PC-3 (cell line): Measurements from ENCODE around the gene FMNL1.

Experiments used
- EZH2phosphoT487 ChIP-seq: fragments of 300-600 bp; sonication (generic); IDR thresholded peaks from 2 replicates; pipeline ENCODE4 v1.6.1; 2018; ENCODE audit warnings: mild to moderate bottlenecking, antibody characterized with exemption, low read length, borderline replicate concordance
- TF ChIP-seq, protein P1 (sequence below): fragments of 300-600 bp; sonication (generic); conservative IDR thresholded peaks from 2 replicates; pipeline ENCODE4 v1.5.1; 2017; ENCODE audit warnings: antibody characterized with exemption, low read depth, mild to moderate bottlenecking, low read length

DNA sequence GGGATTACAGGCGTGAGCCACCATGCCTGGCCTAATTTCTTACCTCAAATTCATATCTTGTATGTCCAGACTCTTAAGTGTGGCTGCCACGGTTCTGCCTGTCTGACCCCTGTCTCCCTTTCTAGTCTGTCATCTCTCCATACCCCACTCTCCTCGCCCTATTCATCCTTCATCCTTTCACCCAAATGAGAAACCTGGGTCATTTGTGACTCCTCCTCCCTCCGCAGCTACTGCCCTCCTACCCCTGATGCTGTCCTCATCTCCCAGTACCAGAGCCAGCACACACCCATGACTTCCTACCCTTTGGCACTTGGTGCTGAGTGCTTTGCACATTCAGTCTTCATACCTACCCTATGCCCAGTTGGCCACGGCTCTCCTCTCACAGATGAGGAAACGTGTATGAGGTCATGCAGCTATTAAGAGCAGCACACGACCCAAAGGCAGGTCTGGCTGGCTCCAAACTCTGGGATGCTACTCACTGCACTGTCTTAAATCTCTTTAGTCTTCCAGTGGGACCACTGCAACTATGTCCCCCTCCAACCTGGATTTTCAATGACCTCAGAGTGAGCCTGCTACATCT, 38.6 kb downstream of the FMNL1 start:
- TF ChIP-seq, protein P1, sequence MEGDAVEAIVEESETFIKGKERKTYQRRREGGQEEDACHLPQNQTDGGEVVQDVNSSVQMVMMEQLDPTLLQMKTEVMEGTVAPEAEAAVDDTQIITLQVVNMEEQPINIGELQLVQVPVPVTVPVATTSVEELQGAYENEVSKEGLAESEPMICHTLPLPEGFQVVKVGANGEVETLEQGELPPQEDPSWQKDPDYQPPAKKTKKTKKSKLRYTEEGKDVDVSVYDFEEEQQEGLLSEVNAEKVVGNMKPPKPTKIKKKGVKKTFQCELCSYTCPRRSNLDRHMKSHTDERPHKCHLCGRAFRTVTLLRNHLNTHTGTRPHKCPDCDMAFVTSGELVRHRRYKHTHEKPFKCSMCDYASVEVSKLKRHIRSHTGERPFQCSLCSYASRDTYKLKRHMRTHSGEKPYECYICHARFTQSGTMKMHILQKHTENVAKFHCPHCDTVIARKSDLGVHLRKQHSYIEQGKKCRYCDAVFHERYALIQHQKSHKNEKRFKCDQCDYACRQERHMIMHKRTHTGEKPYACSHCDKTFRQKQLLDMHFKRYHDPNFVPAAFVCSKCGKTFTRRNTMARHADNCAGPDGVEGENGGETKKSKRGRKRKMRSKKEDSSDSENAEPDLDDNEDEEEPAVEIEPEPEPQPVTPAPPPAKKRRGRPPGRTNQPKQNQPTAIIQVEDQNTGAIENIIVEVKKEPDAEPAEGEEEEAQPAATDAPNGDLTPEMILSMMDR = no peak
- TF ChIP-seq EZH2phosphoT487 = no peak
